ENCODE data around the gene CFAP97. TPM values are rescaled to one million over a fixed set of nuclear protein-coding genes. Genes with fewer than 3 reads are reported as not detected.

CFAP97 gene
- total and polyA plus RNA-seq, 9 of the 15 experiments (the other 6 are each of a cell fraction or from before 2014, with no cell fraction given), result 17.3 to 57.8 (median 44.4) TPM

- no peak for TF ChIP-seq CUX1 (CRISPR knock-in tag; IDR thresholded peaks at IDR 0.05)
- TF ChIP-seq MAX (CRISPR knock-in tag; IDR thresholded peaks at IDR 0.05), result no peak
- peak; percentile 49 for TF ChIP-seq EP300 (IDR thresholded peaks at IDR 0.05; ENCODE audit: low read length)
- no peak for TF ChIP-seq PBX2 (CRISPR knock-in tag; IDR thresholded peaks at IDR 0.05; ENCODE audit: low read depth)
- peak; percentile 51; the same call in 1 of the 2 replicates for TF ChIP-seq PBX2 (tag; conservative IDR thresholded peaks at IDR 0.05; ENCODE audit: low read depth)
- no peak for TF ChIP-seq NCOA1 (IDR thresholded peaks at IDR 0.05; ENCODE audit: low read depth)
- no peak for TF ChIP-seq CAMTA2 (CRISPR knock-in tag; conservative IDR thresholded peaks at IDR 0.05)
- peak; percentile 10; the same call in 1 of the 2 replicates for TF ChIP-seq ATF3 (IDR thresholded peaks at IDR 0.05)
- no peak for TF ChIP-seq ATF3 (CRISPR knock-in tag; conservative IDR thresholded peaks at IDR 0.05)
- TF ChIP-seq AFF1 (IDR thresholded peaks at IDR 0.05; ENCODE audit: low read depth in 1 of 2, partially characterized antibody in 2 of 2), result no peak
- TF ChIP-seq CBFA2T3 (IDR thresholded peaks at IDR 0.05), result peak; percentile 73
- TF ChIP-seq KAT2B (IDR thresholded peaks at IDR 0.05; ENCODE audit: low read depth, low read length), result no peak
- no peak; the same call in 1 of the 2 replicates for TF ChIP-seq SMARCA4 (IDR thresholded peaks at IDR 0.05)
- no peak for TF ChIP-seq ETV1 (tag; conservative IDR thresholded peaks at IDR 0.05; ENCODE audit: low read depth)
- no peak for TF ChIP-seq OTX1 (CRISPR knock-in tag; IDR thresholded peaks at IDR 0.05)
Measured at GRCh38 chr4:185235843-185236503, 32.2 kb upstream of the CFAP97 start (continued).
